Activated naive CD4-positive, alpha-beta T cell treated with Interleukin-2 at 50 U/mL for 16 hours (primary cell): ENCODE measurements around the gene SLC16A8.
"Not testable (repeated sequence)": the region's sequence is repeated elsewhere in the genome, so short reads cannot be mapped to it uniquely, and the experiment has no call there.

ENCODE experiments used
- DNase-seq: peaks from one replicate; pipeline ENCODE4 v3.0.0-alpha.2; 2020

The SLC16A8 gene

GRCh38 chr22:38085501-38085900 lies 1.5 kb upstream of the SLC16A8 start:
- DNase-seq: no peak

- DNase-seq: no peak
Observed at GRCh38 chr22:38085056-38085455, 1.1 kb upstream of the SLC16A8 start.

GRCh38 chr22:38082986-38083710 lies 836 bp downstream of the SLC16A8 start:
- DNase-seq: no peak

- DNase-seq: peak; percentile 10
Observed at GRCh38 chr22:38081941-38082828, 1.8 kb downstream of the SLC16A8 start.

GRCh38 chr22:38081636-38081940 lies 2.4 kb downstream of the SLC16A8 start:
- DNase-seq: no peak

- DNase-seq: no peak
Observed at GRCh38 chr22:38080850-38081635, 2.9 kb downstream of the SLC16A8 start.

- no peak for DNase-seq
Observed at GRCh38 chr22:38080474-38080849, 3.5 kb downstream of the SLC16A8 start.

GRCh38 chr22:38079804-38080203 lies 4.2 kb downstream of the SLC16A8 start:
- DNase-seq: no peak

GRCh38 chr22:38079208-38079607 lies 4.8 kb downstream of the SLC16A8 start:
- DNase-seq: not testable (repeated sequence)

- DNase-seq: no peak
Observed at GRCh38 chr22:38078046-38078840, 5.7 kb downstream of the SLC16A8 start.

- no peak for DNase-seq
Observed at GRCh38 chr22:38077595-38077994, 6.4 kb downstream of the SLC16A8 start.

- no peak for DNase-seq
Observed at GRCh38 chr22:38077096-38077495, 6.9 kb downstream of the SLC16A8 start.

- DNase-seq: no peak
Observed at GRCh38 chr22:38075961-38076360, 8.0 kb downstream of the SLC16A8 start.

- DNase-seq: no peak
Observed at GRCh38 chr22:38075105-38075825, 8.7 kb downstream of the SLC16A8 start.

GRCh38 chr22:38074181-38075104 lies 9.5 kb downstream of the SLC16A8 start:
- no peak for DNase-seq

- DNase-seq: no peak
Observed at GRCh38 chr22:38073150-38074130, 10.5 kb downstream of the SLC16A8 start.

GRCh38 chr22:38072322-38073149 lies 11.4 kb downstream of the SLC16A8 start:
- no peak for DNase-seq
